Neural progenitor cell (in vitro differentiated cells): Measurements from ENCODE around the gene LRCOL1. TPM values are rescaled to one million over a fixed set of nuclear protein-coding genes. Genes with fewer than 3 reads are reported as not detected.

Experiments used
- DNase-seq: peaks from one replicate; pipeline ENCODE4 v3.0.0-alpha.2; 2016; ENCODE audit warnings: low spot score
- H2AFZ ChIP-seq: fragments of 200-600 bp; sonication (generic); replicated peaks from 2 replicates; pipeline ENCODE4 v1.6.1; 2016; ENCODE audit warnings: antibody characterized with exemption
- H3F3A ChIP-seq: fragments of 200-600 bp; sonication (generic); 2 replicates; pipeline ENCODE4 v1.6.1; 2016; ENCODE audit warnings: antibody characterized with exemption, low read depth
- H3K27ac ChIP-seq: fragments of 200-600 bp; sonication (generic); 2 replicates; pipeline ENCODE4 v1.5.1; 2016; ENCODE audit warnings: mild to moderate bottlenecking
- H3K27me3 ChIP-seq: fragments of 200-600 bp; sonication (generic); 2 replicates; pipeline ENCODE4 v1.6.1; 2016; ENCODE audit warnings: mild to moderate bottlenecking, moderate library complexity
- H3K36me3 ChIP-seq: fragments of 200-600 bp; sonication (generic); 2 replicates; pipeline ENCODE4 v1.5.1; 2016
- H3K4me1 ChIP-seq: fragments of 200-600 bp; sonication (generic); 2 replicates; pipeline ENCODE4 v1.6.1; 2016; ENCODE audit warnings: mixed run types
- H3K4me2 ChIP-seq: fragments of 200-600 bp; sonication (generic); 2 replicates; pipeline ENCODE4 v1.6.1; 2016
- H3K4me3 ChIP-seq: fragments of 200-600 bp; sonication (generic); 2 replicates; pipeline ENCODE4 v1.5.1; 2016
- H3K79me2 ChIP-seq: fragments of 200-600 bp; sonication (generic); 2 replicates; pipeline ENCODE4 v1.6.1; 2016; ENCODE audit warnings: low read depth
- H3K9ac ChIP-seq: fragments of 200-600 bp; sonication (generic); 2 replicates; pipeline ENCODE4 v1.6.1; 2016
- H3K9me3 ChIP-seq: fragments of 200-600 bp; sonication (generic); 2 replicates; pipeline ENCODE4 v1.5.1; 2016; ENCODE audit warnings: low read depth
- H4K20me1 ChIP-seq: fragments of 200-600 bp; sonication (generic); 2 replicates; pipeline ENCODE4 v1.6.1; 2016; ENCODE audit warnings: low read depth
- H3K27ac Mint-ChIP-seq: 3 replicates; pipeline ENCODE4 v1.8.0; 2021; ENCODE audit warnings: mixed read lengths
- H3K27me3 Mint-ChIP-seq: 2 replicates; pipeline ENCODE4 v1.8.0; 2022; ENCODE audit warnings: low read depth, mild to moderate bottlenecking, inconsistent platforms, moderate library complexity, mixed read lengths; ENCODE audit not compliant: insufficient read depth
- H3K36me3 Mint-ChIP-seq: 3 replicates; pipeline ENCODE4 v1.8.0; 2021; ENCODE audit warnings: mixed read lengths
- H3K4me1 Mint-ChIP-seq: 3 replicates; pipeline ENCODE4 v1.8.0; 2021; ENCODE audit warnings: mixed read lengths
- H3K4me3 Mint-ChIP-seq: 3 replicates; pipeline ENCODE4 v1.8.0; 2021; ENCODE audit warnings: mild to moderate bottlenecking, moderate library complexity, mixed read lengths
- H3K9me3 Mint-ChIP-seq: 3 replicates; pipeline ENCODE4 v1.8.0; 2020; ENCODE audit warnings: mixed read lengths
- EZH2 ChIP-seq: fragments of 200-600 bp; sonication (generic); IDR thresholded peaks from 2 replicates; pipeline ENCODE4 v1.6.1; 2017; ENCODE audit warnings: antibody characterized with exemption, mild to moderate bottlenecking, moderate library complexity
- EZH2phosphoT487 ChIP-seq: fragments of 200-600 bp; sonication (generic); IDR thresholded peaks from 2 replicates; pipeline ENCODE4 v1.6.1; 2017; ENCODE audit warnings: antibody characterized with exemption
- total RNA-seq: library from RNA; depleted of rRNA; stranded (reverse); fragments of >200 nt; gene quantifications from 2 replicates; pipeline ENCODE4 v1.2.3, GENCODE V29; 2015; ENCODE audit warnings: low replicate concordance
- TF ChIP-seq, protein P1 (sequence below): fragments of 200-600 bp; sonication (generic); IDR thresholded peaks from 2 replicates; pipeline ENCODE4 v1.5.1; 2017; ENCODE audit warnings: antibody characterized with exemption, mild to moderate bottlenecking

Gene LRCOL1
- total RNA-seq, 1 donor from 2014 or later = not detected

DNA sequence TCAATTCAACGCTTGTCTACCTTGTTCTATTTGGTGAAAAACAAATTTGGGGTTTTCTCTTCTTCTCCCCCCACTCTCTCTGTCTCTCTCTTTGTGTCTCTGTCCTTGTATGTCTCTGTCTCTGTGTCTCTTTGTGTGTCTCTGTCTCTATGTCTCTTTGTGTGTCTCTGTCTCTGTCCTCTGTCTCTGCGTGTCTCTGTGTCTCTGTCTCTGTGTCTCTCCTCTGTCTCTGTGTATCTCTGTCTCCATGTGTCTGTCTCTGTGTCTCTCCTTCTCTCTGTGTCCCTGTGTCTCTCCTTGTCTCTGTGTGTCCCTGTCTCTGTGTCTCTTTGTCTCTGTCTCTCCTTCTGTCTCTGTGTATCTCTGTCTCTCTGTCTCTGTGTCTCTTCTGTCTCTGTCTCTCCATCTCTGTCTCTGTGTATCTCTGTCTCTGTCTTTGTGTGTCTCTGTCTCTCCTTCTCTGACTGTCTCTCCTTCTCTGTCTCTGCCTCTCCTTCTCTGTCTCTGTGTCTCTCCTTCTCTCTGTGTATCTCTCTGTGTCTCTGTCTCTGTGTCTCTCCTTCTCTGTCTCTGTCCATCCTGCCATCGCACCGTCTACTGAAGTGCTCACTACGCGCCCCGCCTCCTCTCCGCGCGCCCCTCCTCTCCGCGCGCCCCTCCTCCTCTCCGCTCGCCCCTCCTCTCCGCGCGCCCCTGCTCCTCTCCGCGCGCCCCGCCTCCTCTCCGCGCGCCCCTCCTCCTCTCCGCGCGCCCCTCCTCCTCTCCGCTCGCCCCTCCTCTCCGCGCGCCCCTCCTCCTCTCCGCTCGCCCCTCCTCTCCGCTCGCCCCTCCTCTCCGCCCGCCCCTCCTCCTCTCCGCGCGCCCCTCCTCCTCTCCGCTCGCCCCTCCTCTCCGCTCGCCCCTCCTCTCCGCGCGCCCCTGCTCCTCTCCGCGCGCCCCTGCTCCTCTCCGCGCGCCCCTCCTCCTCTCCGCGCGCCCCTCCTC lies 12.8 kb downstream of the LRCOL1 start:
- no peak overlapping the region for H2AFZ ChIP-seq
- no peak overlapping the region for H3K27ac Mint-ChIP-seq
- TF ChIP-seq EZH2 = no peak
- TF ChIP-seq, protein P1, sequence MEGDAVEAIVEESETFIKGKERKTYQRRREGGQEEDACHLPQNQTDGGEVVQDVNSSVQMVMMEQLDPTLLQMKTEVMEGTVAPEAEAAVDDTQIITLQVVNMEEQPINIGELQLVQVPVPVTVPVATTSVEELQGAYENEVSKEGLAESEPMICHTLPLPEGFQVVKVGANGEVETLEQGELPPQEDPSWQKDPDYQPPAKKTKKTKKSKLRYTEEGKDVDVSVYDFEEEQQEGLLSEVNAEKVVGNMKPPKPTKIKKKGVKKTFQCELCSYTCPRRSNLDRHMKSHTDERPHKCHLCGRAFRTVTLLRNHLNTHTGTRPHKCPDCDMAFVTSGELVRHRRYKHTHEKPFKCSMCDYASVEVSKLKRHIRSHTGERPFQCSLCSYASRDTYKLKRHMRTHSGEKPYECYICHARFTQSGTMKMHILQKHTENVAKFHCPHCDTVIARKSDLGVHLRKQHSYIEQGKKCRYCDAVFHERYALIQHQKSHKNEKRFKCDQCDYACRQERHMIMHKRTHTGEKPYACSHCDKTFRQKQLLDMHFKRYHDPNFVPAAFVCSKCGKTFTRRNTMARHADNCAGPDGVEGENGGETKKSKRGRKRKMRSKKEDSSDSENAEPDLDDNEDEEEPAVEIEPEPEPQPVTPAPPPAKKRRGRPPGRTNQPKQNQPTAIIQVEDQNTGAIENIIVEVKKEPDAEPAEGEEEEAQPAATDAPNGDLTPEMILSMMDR = no peak
- no peak for TF ChIP-seq EZH2phosphoT487

DNA sequence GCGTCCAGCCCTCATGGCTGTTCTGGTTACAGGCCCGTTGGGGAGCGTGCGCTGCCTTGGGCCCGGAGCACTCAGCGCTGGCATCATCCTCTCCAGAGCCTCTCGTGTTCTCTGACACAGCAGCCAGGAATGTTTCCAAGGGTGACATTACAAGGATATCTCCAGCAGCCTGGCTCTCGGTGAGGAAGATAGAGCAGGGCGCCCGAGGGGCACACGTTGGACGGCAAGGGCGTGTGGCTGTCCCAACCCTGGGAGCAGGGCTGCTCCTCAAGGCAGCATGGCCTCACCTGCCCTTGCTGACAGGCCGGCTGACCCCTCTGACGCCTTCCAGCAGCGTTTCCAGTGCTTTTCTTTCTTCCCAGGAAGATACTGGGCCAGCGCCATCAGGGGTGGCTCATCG lies 14.4 kb downstream of the LRCOL1 start:
- no peak overlapping the region for H3K9ac ChIP-seq
- H3K36me3 ChIP-seq = no peaks in the 10 kb centered on the region
- no peak overlapping the region for H2AFZ ChIP-seq
- no peak overlapping the region for H3K4me3 ChIP-seq
- Mint-ChIP-seq H3K9me3 (peaks cover 2% of the 10 kb centered on the region), H3K27ac (no peak overlapping the region), H3K4me1 (peaks cover 32% of the 10 kb centered on the region), H3K27me3 (peaks cover 12% of the 10 kb centered on the region), H3K36me3 (no peaks in the 10 kb centered on the region), H3K4me3 (peak overlapping the region; percentile 73)
- DNase-seq = no peak
- H3K27ac ChIP-seq = no peak overlapping the region
- H3F3A ChIP-seq = peaks cover 14% of the 10 kb centered on the region
- H3K4me2 ChIP-seq = no peak overlapping the region
- no peaks in the 10 kb centered on the region for H3K9me3 ChIP-seq
- peaks cover 4% of the 10 kb centered on the region for H4K20me1 ChIP-seq
- no peaks in the 10 kb centered on the region for H3K4me1 ChIP-seq
- H3K27me3 ChIP-seq = peaks cover 92% of the 10 kb centered on the region
- H3K79me2 ChIP-seq = no peaks in the 10 kb centered on the region
- TF ChIP-seq, protein P1 = no peak
- TF ChIP-seq EZH2phosphoT487 = no peak
- no peak for TF ChIP-seq EZH2

More for the DNA sequence above, 12.8 kb downstream of the LRCOL1 start:
- Mint-ChIP-seq H3K27me3 (peaks cover 12% of the 10 kb centered on the region), H3K9me3 (peaks cover 4% of the 10 kb centered on the region), H3K4me1 (peaks cover 41% of the 10 kb centered on the region), H3K4me3 (peak overlapping the region; percentile 73), H3K36me3 (no peaks in the 10 kb centered on the region)
- Histone ChIP-seq H3K4me2 (no peak overlapping the region), H4K20me1 (peaks cover 4% of the 10 kb centered on the region), H3K79me2 (no peaks in the 10 kb centered on the region), H3K36me3 (no peaks in the 10 kb centered on the region), H3K9me3 (no peaks in the 10 kb centered on the region), H3K9ac (no peak overlapping the region), H3K27ac (no peak overlapping the region), H3F3A (peaks cover 14% of the 10 kb centered on the region), H3K27me3 (peaks cover 92% of the 10 kb centered on the region), H3K4me1 (peaks cover under 1% of the 10 kb centered on the region), H3K4me3 (peak overlapping the region; percentile 61)
- peak; percentile 76 for DNase-seq

DNA sequence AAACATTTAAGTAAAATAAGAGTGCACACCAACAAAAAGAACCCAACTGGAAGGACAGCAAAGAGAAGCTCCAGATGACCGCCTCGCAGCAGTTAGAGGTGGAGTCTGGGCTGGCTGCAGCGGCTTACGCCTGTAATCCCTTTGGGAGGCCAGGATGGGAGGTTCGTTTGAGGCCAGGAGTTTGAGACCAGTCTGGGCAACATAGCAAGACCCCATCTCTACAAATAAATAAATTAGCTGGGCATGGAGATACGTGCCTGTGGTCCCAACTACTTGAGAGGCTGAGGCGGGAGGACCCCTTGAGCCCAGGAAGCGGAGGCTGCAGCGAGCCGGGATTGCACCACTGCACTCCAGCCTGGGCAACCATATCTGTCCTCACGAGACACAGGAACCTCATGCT lies 15.2 kb downstream of the LRCOL1 start:
- peaks cover 14% of the 10 kb centered on the region for H3F3A ChIP-seq
- H3K4me1 ChIP-seq = no peaks in the 10 kb centered on the region
- H3K4me3 ChIP-seq = no peak overlapping the region
- no peak for TF ChIP-seq EZH2phosphoT487
- TF ChIP-seq EZH2 = no peak
- TF ChIP-seq, protein P1 = no peak
- no peak overlapping the region for H3K27ac ChIP-seq
- no peak for DNase-seq
- peaks cover 25% of the 10 kb centered on the region for H3K4me1 Mint-ChIP-seq
- peaks cover 13% of the 10 kb centered on the region for H3K27me3 Mint-ChIP-seq
- H4K20me1 ChIP-seq = peaks cover 4% of the 10 kb centered on the region
- H3K79me2 ChIP-seq = no peaks in the 10 kb centered on the region
- H3K4me2 ChIP-seq = no peak overlapping the region
- peaks cover 2% of the 10 kb centered on the region for H3K9me3 Mint-ChIP-seq
- H3K27me3 ChIP-seq = peaks cover 92% of the 10 kb centered on the region
- H3K9ac ChIP-seq = no peak overlapping the region
- H3K27ac Mint-ChIP-seq = no peak overlapping the region
- no peak overlapping the region for H3K4me3 Mint-ChIP-seq
- H2AFZ ChIP-seq = no peak overlapping the region
- H3K36me3 Mint-ChIP-seq = no peaks in the 10 kb centered on the region
- H3K9me3 ChIP-seq = no peaks in the 10 kb centered on the region
- H3K36me3 ChIP-seq = no peaks in the 10 kb centered on the region
